GM12801 (cell line): ENCODE results near the gene FGG.

Experiments used
- TF ChIP-seq, protein P1 (sequence below): IDR thresholded peaks from one replicate; pipeline ENCODE4 v1.5.1; 2011; ENCODE audit warnings: control low read depth; ENCODE audit not compliant: insufficient read length; ENCODE audit errors: extremely low read depth

Gene FGG

DNA sequence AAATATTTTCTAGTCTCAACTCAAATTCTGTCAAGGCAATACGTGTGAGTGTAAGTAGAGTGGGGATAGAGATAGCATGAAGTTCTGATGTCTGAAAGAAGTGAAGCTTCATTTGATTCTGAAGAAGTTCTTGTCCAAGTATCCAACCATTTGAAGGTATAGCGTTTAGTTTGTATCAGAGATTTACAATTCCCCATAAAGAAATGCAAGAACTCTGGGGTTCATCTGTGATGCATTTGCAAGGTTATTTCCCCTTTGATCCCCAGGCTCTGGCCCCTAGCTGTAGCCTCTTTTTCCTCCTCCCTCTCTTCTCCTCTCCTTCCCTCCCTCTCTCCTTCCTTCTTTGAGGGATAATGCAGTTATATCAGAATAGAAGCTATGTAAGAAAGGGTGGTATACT, 29.7 kb downstream of the FGG start:
- TF ChIP-seq, protein P1, sequence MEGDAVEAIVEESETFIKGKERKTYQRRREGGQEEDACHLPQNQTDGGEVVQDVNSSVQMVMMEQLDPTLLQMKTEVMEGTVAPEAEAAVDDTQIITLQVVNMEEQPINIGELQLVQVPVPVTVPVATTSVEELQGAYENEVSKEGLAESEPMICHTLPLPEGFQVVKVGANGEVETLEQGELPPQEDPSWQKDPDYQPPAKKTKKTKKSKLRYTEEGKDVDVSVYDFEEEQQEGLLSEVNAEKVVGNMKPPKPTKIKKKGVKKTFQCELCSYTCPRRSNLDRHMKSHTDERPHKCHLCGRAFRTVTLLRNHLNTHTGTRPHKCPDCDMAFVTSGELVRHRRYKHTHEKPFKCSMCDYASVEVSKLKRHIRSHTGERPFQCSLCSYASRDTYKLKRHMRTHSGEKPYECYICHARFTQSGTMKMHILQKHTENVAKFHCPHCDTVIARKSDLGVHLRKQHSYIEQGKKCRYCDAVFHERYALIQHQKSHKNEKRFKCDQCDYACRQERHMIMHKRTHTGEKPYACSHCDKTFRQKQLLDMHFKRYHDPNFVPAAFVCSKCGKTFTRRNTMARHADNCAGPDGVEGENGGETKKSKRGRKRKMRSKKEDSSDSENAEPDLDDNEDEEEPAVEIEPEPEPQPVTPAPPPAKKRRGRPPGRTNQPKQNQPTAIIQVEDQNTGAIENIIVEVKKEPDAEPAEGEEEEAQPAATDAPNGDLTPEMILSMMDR: no peak

DNA sequence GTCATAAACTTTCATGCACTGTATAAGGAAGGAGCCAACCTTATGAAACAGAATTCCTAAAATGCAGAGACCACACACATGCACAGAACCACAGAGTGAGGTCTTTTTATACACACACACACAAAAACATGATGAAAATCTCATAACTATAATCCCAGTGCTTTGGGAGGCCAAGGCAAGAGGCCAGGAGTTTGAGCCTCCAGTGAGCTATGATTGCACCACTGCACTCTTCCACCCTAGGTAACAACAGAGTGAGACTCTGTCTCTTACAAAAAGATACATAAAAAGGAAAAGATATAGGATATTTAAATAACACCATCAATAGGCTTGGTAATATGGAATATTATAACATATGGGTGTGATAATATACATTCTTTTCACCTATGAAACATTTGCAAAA, 32.5 kb downstream of the FGG start:
- TF ChIP-seq, protein P1: no peak

DNA sequence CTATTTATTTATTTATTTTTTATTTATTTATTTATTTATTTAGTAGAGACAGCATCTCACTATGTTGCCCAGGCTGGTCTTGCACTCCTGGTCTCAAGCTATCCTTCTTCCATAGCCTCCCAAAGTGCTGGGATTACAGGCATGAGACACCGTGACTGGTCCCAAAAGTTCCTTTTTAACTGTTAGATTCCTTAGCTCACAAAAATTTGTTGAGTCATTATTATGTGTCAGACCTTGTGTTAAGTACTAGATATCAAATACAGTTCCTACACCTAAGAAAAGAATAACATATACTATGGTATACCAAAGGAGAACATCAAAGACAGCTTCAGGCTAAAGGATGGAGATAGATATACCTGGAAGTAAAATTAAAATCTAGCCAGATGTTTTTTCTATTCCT, 33.5 kb downstream of the FGG start:
- TF ChIP-seq, protein P1: no peak

DNA sequence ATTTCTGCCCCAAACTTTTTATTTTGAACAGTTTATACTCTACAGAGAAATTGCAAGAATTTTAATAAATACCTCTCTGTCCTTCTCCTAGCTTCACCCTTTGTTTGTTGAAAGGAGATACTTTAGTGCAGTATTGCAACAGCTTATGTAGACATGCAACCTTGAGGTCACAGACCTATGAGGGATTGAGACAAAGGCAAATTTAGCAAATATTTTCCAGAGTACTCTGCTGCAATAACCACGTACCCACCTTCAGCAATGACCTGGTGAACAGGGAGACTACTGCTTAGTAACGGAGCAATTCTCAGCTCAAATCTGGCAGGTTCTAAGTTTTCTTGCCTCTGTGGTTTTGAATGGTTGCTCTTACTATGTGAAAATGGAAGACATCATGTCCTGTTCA, 35.1 kb downstream of the FGG start:
- TF ChIP-seq, protein P1: no peak

DNA sequence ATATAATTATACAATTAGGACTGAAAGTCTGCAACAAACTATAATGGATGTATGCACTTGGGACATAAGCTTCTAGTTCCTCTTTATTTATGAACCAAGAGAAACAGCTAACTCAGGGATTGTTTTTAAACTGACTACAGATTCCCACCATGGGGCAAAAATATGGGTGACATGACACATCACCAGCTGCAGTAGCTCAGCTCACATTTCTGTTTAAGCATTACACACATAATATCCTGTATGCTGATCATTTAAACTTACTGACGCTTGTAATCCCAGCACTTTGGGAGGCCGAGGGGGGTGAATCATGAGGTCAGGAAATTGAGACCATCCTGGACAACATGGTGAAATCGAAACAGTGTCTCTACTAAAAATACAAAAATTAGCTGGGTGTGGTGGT, 38.1 kb downstream of the FGG start:
- TF ChIP-seq, protein P1: no peak

DNA sequence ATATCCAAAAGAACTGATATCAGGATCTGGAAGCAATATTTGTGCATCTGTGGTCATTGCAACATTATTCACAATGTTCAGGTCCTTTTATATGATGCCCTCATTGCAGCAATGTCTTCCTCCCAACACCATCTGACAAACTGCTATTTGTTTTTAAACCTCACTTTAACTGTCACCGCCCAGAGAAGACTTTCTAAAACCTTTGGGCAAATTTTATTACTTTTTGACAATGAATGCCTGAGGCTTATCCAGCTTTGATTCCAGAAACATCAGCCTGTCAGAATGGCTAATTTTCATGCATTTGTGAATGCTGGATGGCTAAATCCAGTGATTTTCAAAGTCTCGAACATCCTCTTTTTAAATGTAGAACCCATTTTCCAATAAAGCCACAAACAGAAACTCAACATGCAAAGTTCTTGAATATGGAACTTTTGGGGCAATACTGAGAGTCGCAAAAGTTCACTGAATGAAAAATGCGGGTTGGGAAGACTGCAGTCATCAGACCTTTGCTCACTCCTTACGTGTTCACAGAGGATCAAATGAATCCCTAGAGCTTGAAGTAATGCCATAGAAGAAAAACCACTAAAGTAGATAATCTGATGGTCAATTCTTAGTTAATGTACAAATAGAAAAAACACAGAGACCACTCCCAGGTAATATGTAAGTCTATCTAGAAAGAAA, 39.1 kb downstream of the FGG start:
- TF ChIP-seq, protein P1: no peak

DNA sequence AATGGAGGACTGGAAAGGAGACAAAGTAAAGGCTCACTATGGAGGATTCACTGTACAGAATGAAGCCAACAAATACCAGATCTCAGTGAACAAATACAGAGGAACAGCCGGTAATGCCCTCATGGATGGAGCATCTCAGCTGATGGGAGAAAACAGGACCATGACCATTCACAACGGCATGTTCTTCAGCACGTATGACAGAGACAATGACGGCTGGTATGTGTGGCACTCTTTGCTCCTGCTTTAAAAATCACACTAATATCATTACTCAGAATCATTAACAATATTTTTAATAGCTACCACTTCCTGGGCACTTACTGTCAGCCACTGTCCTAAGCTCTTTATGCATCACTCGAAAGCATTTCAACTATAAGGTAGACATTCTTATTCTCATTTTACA, 42.9 kb downstream of the FGG start:
- TF ChIP-seq, protein P1: no peak
